Occipital lobe (tissue), 3 donors: ENCODE data around the gene LRMDA. TPM values are rescaled to one million over a fixed set of nuclear protein-coding genes. Genes with fewer than 3 reads are reported as not detected.
"Not testable (repeated sequence)": the region's sequence is repeated elsewhere in the genome, so short reads cannot be mapped to it uniquely, and the experiment has no call there.

Experiments used
- DNase-seq: peaks from one replicate; lab custom pipeline; 2025; lab: John Stamatoyannopoulos, UW
- small RNA-seq: library from RNA; depleted of rRNA; stranded (forward); fragments of <200 nt; gene quantifications from one replicate; pipeline ENCODE3, GENCODE V24; 2014
- total RNA-seq: library from RNA; depleted of rRNA; stranded (reverse); fragments of >200 nt; gene quantifications from one replicate; pipeline ENCODE4 v1.2.3, GENCODE V29; 2014

The LRMDA gene
- total RNA-seq, 1 donor from 2014 or later: 0.62 TPM

DNA sequence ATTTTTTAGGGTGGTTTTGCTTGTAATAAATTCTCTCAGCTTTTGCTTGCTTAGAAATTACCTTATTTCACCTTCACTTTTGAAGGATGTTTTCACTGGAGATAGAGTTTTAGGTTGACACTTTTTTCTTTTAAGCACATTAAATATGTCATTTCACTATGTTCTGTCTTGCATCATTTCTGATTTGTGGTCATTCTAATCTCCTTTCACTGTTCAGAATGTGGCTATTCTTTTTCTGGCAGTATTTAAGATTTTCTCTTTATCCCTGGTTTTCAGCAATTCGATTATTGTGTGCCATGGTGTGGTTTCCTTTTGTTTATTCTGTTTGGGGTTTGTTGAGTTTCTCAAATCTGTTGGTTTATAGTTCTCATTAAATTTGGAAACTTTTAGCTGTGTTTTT, 1140.6 kb downstream of the LRMDA start:
- no peak for DNase-seq

- DNase-seq: no peak
These were observed 1145.0 kb downstream of the LRMDA start for GRCh38 chr10:76576276-76576962.

DNA sequence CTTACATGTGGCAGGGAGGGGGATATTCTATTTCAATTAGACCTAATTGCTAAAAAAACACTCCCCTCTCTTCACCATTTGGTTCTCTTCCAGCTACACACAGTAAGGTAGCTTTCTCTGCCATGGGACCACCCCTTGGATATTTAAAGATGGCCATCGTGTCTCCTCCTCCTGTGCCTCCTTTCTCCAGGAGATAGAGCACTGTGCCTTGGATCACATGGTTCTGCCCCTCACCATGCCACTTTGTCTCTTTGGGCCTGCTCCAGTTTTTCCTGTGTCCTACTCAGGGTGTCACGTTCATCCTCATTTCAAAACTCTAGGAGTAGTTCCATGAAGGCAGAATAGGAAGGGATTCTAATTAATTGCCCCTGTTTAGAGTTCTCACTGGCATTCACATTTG, 1146.0 kb downstream of the LRMDA start:
- no peak for DNase-seq

DNA sequence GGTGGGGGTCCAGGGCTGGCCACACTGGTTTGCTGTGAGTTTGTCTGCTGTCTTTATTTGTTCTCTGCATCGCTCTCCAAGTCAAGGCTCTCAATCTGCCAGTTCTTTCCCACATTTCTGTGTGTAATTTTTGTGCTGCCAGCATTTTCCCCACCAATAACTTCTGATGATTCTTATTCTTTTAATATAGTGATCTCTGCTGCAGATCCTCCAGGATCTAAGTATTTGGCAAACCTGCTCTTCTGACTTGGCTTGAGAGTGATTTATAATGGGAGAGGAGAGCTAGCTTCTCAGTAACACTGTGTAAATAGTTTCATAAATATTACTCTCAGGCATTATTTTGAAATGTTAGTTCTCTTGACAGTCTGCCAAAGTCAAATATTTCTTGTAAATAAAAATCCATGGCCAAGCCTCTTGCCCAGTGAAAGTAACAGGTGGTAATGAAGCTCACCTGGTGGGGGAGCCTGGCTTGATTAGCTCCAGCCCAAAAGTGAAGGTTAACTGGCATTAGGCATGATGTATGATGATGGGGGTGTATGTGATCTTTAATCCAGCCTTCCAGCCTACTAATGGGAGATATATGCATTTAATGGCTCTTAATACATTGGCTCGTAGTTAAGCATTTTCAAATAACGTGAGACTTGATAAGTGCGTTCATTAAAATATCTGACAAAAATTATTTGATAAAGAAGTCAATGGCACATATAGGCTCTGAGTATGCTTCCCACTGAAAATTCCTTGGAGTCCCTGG, 1150.3 kb downstream of the LRMDA start:
- no peak for DNase-seq

GRCh38 chr10:76582531-76582930, 1151.1 kb downstream of the LRMDA start:
- DNase-seq: no peak

DNA sequence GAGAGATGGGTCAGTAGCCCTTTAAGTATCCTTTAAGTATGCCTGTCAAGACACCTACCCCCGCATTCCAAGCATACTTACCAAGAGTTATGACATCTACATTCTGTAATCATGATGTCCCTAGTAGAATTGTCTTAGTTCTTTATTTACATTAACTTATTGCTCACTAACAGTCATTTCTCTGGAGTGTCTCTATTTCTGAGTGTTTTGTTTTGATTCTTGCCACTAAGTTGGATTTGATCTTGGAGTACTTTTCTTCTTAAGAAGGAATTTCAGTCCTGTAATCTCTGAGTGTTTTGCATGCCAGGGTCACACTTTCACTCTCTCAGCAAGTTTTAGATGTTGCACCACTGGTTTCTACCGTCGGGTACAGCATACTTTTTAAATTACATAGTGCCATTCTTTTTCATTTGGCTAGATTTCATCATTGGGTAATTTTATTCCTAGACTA, 1152.3 kb downstream of the LRMDA start:
- DNase-seq: no peak

- not testable (repeated sequence) for DNase-seq
These were observed 1153.0 kb downstream of the LRMDA start for GRCh38 chr10:76584466-76584865.

Small RNA genes within 50 kb of the gene (small RNA-seq; reads per million reads assigned to genes)
- gene MIR606 (not detected), gene RN7SL518P (not detected), gene RNU6-673P (not detected)

Other genes with a start within 250 kb of the LRMDA start
- 126 TPM for gene VDAC2, start 220.8 kb upstream of the LRMDA start, total RNA-seq
- 19.7 TPM for gene COMTD1, start 195.7 kb upstream of the LRMDA start, total RNA-seq
- gene ZNF503, start 29.9 kb upstream of the LRMDA start, total RNA-seq: 1.1 TPM